ENCODE results near the gene VSIR. TPM values are rescaled to one million over a fixed set of nuclear protein-coding genes. Genes with fewer than 3 reads are reported as not detected.

VSIR gene
- total RNA-seq, 1 donor from 2014 or later = 125 TPM

- no peak overlapping the region for H3K4me3 Mint-ChIP-seq
- no peak overlapping the region for H3K27ac Mint-ChIP-seq
- intact Hi-C loops (cut with micrococcal nuclease) = no loop called here
- no peaks in the 10 kb centered on the region for H3K36me3 Mint-ChIP-seq (ENCODE audit: low read depth)
- DNase-seq = no peak
- peaks cover 6% of the 10 kb centered on the region for H3K9me3 Mint-ChIP-seq
- peaks cover 11% of the 10 kb centered on the region for H3K4me1 Mint-ChIP-seq
- no peaks in the 10 kb centered on the region for H3K27me3 Mint-ChIP-seq
Measured at GRCh38 chr10:71799608-71800453, 26.5 kb upstream of the VSIR start.

GRCh38 chr10:71799112-71799511 is 25.8 kb upstream of the VSIR start:
- no peak overlapping the region for H3K4me3 Mint-ChIP-seq
- no peak overlapping the region for H3K27ac Mint-ChIP-seq
- intact Hi-C loops (cut with micrococcal nuclease) = no loop called here
- H3K36me3 Mint-ChIP-seq (ENCODE audit: low read depth) = no peaks in the 10 kb centered on the region
- no peak for DNase-seq
- peaks cover 11% of the 10 kb centered on the region for H3K4me1 Mint-ChIP-seq
- peaks cover 6% of the 10 kb centered on the region for H3K9me3 Mint-ChIP-seq
- no peaks in the 10 kb centered on the region for H3K27me3 Mint-ChIP-seq

- Mint-ChIP-seq H3K27me3 (no peaks in the 10 kb centered on the region), H3K36me3 (ENCODE audit: low read depth) (no peaks in the 10 kb centered on the region), H3K9me3 (peaks cover 6% of the 10 kb centered on the region), H3K4me3 (no peak overlapping the region), H3K4me1 (peaks cover 11% of the 10 kb centered on the region), H3K27ac (no peak overlapping the region)
- DNase-seq = no peak
- intact Hi-C loops (cut with micrococcal nuclease) = no loop called here
Measured at GRCh38 chr10:71798308-71798624, 24.9 kb upstream of the VSIR start.

GRCh38 chr10:71797533-71798307 is 24.4 kb upstream of the VSIR start:
- Mint-ChIP-seq H3K27me3 (no peaks in the 10 kb centered on the region), H3K27ac (peak overlapping the region; percentile 78), H3K9me3 (peaks cover 6% of the 10 kb centered on the region), H3K36me3 (ENCODE audit: low read depth) (no peaks in the 10 kb centered on the region), H3K4me3 (no peak overlapping the region), H3K4me1 (peaks cover 11% of the 10 kb centered on the region)
- intact Hi-C loops (cut with micrococcal nuclease) = no loop called here
- no peak for DNase-seq

GRCh38 chr10:71796749-71797405 is 23.6 kb upstream of the VSIR start:
- Mint-ChIP-seq H3K4me3 (no peak overlapping the region), H3K27ac (peak overlapping the region; percentile 78), H3K4me1 (peaks cover 11% of the 10 kb centered on the region), H3K36me3 (ENCODE audit: low read depth) (no peaks in the 10 kb centered on the region), H3K27me3 (no peaks in the 10 kb centered on the region), H3K9me3 (peaks cover 6% of the 10 kb centered on the region)
- intact Hi-C loops (cut with micrococcal nuclease) = no loop called here
- no peak for DNase-seq

GRCh38 chr10:71795248-71795647 is 21.9 kb upstream of the VSIR start:
- Mint-ChIP-seq H3K36me3 (ENCODE audit: low read depth) (no peaks in the 10 kb centered on the region), H3K27me3 (no peaks in the 10 kb centered on the region), H3K27ac (no peak overlapping the region), H3K9me3 (peaks cover 6% of the 10 kb centered on the region), H3K4me1 (peaks cover 14% of the 10 kb centered on the region), H3K4me3 (no peak overlapping the region)
- DNase-seq = peak; percentile 72
- intact Hi-C loops (cut with micrococcal nuclease) = no loop called here

- H3K9me3 Mint-ChIP-seq = peaks cover 3% of the 10 kb centered on the region
- no peak overlapping the region for H3K4me3 Mint-ChIP-seq
- no peaks in the 10 kb centered on the region for H3K27me3 Mint-ChIP-seq
- intact Hi-C loops (cut with micrococcal nuclease) = no loop called here
- no peaks in the 10 kb centered on the region for H3K36me3 Mint-ChIP-seq (ENCODE audit: low read depth)
- peaks cover 5% of the 10 kb centered on the region for H3K4me1 Mint-ChIP-seq
- no peak overlapping the region for H3K27ac Mint-ChIP-seq
- no peak for DNase-seq
Measured at GRCh38 chr10:71790749-71791440, 17.6 kb upstream of the VSIR start.

- no peaks in the 10 kb centered on the region for H3K9me3 Mint-ChIP-seq
- peaks cover 2% of the 10 kb centered on the region for H3K4me1 Mint-ChIP-seq
- intact Hi-C loops (cut with micrococcal nuclease) = no loop called here
- H3K4me3 Mint-ChIP-seq = no peak overlapping the region
- no peak overlapping the region for H3K27ac Mint-ChIP-seq
- no peak for DNase-seq
- no peaks in the 10 kb centered on the region for H3K27me3 Mint-ChIP-seq
- H3K36me3 Mint-ChIP-seq (ENCODE audit: low read depth) = no peaks in the 10 kb centered on the region
Measured at GRCh38 chr10:71789871-71790270, 16.6 kb upstream of the VSIR start.

- Mint-ChIP-seq H3K27ac (no peak overlapping the region), H3K4me1 (peaks cover 2% of the 10 kb centered on the region), H3K36me3 (ENCODE audit: low read depth) (no peaks in the 10 kb centered on the region), H3K4me3 (no peak overlapping the region), H3K9me3 (no peaks in the 10 kb centered on the region), H3K27me3 (no peaks in the 10 kb centered on the region)
- no peak for DNase-seq
- intact Hi-C loops (cut with micrococcal nuclease) = no loop called here
Measured at GRCh38 chr10:71788954-71789353, 15.6 kb upstream of the VSIR start.

- H3K36me3 Mint-ChIP-seq (ENCODE audit: low read depth) = no peaks in the 10 kb centered on the region
- H3K27me3 Mint-ChIP-seq = no peaks in the 10 kb centered on the region
- no peak overlapping the region for H3K27ac Mint-ChIP-seq
- peaks cover 7% of the 10 kb centered on the region for H3K4me1 Mint-ChIP-seq
- H3K9me3 Mint-ChIP-seq = no peaks in the 10 kb centered on the region
- intact Hi-C loops (cut with micrococcal nuclease) = no loop called here
- no peak overlapping the region for H3K4me3 Mint-ChIP-seq
- no peak for DNase-seq
Measured at GRCh38 chr10:71784679-71785272, 11.5 kb upstream of the VSIR start.

- intact Hi-C loops (cut with micrococcal nuclease) = no loop called here
- DNase-seq = no peak
- H3K27me3 Mint-ChIP-seq = no peaks in the 10 kb centered on the region
- H3K9me3 Mint-ChIP-seq = no peaks in the 10 kb centered on the region
- H3K36me3 Mint-ChIP-seq (ENCODE audit: low read depth) = no peaks in the 10 kb centered on the region
- H3K4me1 Mint-ChIP-seq = peaks cover 10% of the 10 kb centered on the region
- H3K27ac Mint-ChIP-seq = no peak overlapping the region
- H3K4me3 Mint-ChIP-seq = no peak overlapping the region
Measured at GRCh38 chr10:71783917-71784678, 10.8 kb upstream of the VSIR start.

- Mint-ChIP-seq H3K4me1 (peaks cover 14% of the 10 kb centered on the region), H3K4me3 (no peak overlapping the region), H3K27ac (no peak overlapping the region), H3K9me3 (no peaks in the 10 kb centered on the region), H3K27me3 (no peaks in the 10 kb centered on the region), H3K36me3 (ENCODE audit: low read depth) (no peaks in the 10 kb centered on the region)
- no peak for DNase-seq
- intact Hi-C loops (cut with micrococcal nuclease) = no loop called here
Measured at GRCh38 chr10:71782917-71783490, 9.7 kb upstream of the VSIR start.
